Left lung (tissue), 10 donors: ENCODE results near the gene FBXW4. TPM values are rescaled to one million over a fixed set of nuclear protein-coding genes. Genes with fewer than 3 reads are reported as not detected.

Experiments
- ATAC-seq: fragments of 200-7000 bp; cut with Tn5 transposase; one replicate; pipeline ENCODE4 v1.9.1; 2020; ENCODE audit warnings: moderate library complexity
- DNase-seq, 4 donors: peaks; one replicate each; pipeline ENCODE4 v3.0.0-alpha.2; 2013 to 2020
- H3K27ac ChIP-seq, 2 donors: fragments of 200-600 bp; sonication (generic) in 1 of 2; one replicate each; pipeline versions ENCODE4 v1.5.0 to v1.8.0; 2020 to 2021
- H3K27me3 ChIP-seq, 2 donors: fragments of 200-600 bp; sonication (generic) in 1 of 2; one replicate each; pipeline versions ENCODE4 v1.5.0 to v1.8.0; 2020 to 2021
- H3K36me3 ChIP-seq, 2 donors: fragments of 200-600 bp; sonication (generic) in 1 of 2; one replicate each; pipeline versions ENCODE4 v1.5.0 to v1.8.0; 2020 to 2021
- H3K4me1 ChIP-seq, 2 donors: fragments of 200-600 bp; one replicate each; pipeline ENCODE4 v1.8.0; 2021
- H3K4me3 ChIP-seq, 2 donors: fragments of 200-600 bp; sonication (generic) in 1 of 2; one replicate each; pipeline versions ENCODE4 v1.5.0 to v1.8.0; 2020 to 2021; ENCODE audit warnings: mild to moderate bottlenecking in 1 of 2
- H3K9me3 ChIP-seq, 2 donors: fragments of 200-600 bp; sonication (generic) in 1 of 2; one replicate each; pipeline versions ENCODE4 v1.5.0 to v1.8.0; 2020 to 2021
- intact Hi-C, 2 donors: fragments of 100-400 bp; cut with DNase I; formaldehyde crosslinking; loops; one replicate each; pipeline versions ENCODE4 v1.11.2 to v1.14.2; 2022
- polyA plus RNA-seq, 6 donors: library from polyadenylated mRNA; unstranded; fragments of 120-200 nt; gene quantifications; one replicate each; pipeline ENCODE4 v1.2.1, GENCODE V29; 2013; ENCODE audit not compliant: insufficient read length in 6 of 6
- total RNA-seq, 2 donors: library from RNA; stranded (reverse); fragmentation: NEBNext Ultra II Directional; extraction: Animal tissue kit (Norgen Biotek cat#: 25700); gene quantifications; one replicate each; pipeline ENCODE4 v1.2.1, GENCODE V29; 2021
- TF ChIP-seq, protein P1 (sequence below), 2 donors: fragments of 200-600 bp; sonication (generic) in 1 of 2; IDR thresholded peaks; one replicate each; pipeline versions ENCODE4 v1.5.0 to v1.8.0; 2021; ENCODE audit warnings: antibody characterized with exemption in 2 of 2
- donor health status: DM: no; HTN: yes; CAD: no.
- donor health status: DM: no; HTN: no; CAD: no.

Gene FBXW4
- total and polyA plus RNA-seq, 8 donors: 40.0 to 57.0 (median 52.6) TPM

DNA sequence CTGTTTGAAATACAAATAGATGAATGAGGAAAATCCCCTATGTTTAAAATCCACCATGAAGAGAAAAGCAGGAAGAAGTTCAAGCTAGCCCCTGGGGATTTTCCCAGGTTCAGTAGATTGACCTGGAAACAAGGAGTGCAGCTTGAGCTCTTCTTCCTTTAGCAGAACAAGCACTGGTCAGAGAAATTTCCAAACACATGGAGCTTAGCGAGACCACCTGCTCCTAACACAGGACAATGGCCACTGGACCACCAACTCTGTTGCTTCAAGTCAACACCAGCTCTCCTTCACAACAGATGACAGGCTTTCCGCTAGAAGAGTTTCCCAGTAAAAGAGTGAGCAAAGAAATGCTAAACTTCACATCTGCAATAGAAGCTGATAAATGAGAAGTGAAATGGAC lies 9.4 kb upstream of the FBXW4 start:
- H3K27me3 ChIP-seq: peaks cover 11 to 35% of the 10 kb centered on the region in 2 donors
- no peak overlapping the region for H3K27ac ChIP-seq
- H3K9me3 ChIP-seq: no peaks in the 10 kb centered on the region
- H3K36me3 ChIP-seq: no peaks in the 10 kb centered on the region
- H3K4me3 ChIP-seq: no peak overlapping the region
- H3K4me1 ChIP-seq: no peaks in the 10 kb centered on the region
- intact Hi-C loops: no loop called here
- DNase-seq (no peak), ATAC-seq (no peak)
- TF ChIP-seq, protein P1, sequence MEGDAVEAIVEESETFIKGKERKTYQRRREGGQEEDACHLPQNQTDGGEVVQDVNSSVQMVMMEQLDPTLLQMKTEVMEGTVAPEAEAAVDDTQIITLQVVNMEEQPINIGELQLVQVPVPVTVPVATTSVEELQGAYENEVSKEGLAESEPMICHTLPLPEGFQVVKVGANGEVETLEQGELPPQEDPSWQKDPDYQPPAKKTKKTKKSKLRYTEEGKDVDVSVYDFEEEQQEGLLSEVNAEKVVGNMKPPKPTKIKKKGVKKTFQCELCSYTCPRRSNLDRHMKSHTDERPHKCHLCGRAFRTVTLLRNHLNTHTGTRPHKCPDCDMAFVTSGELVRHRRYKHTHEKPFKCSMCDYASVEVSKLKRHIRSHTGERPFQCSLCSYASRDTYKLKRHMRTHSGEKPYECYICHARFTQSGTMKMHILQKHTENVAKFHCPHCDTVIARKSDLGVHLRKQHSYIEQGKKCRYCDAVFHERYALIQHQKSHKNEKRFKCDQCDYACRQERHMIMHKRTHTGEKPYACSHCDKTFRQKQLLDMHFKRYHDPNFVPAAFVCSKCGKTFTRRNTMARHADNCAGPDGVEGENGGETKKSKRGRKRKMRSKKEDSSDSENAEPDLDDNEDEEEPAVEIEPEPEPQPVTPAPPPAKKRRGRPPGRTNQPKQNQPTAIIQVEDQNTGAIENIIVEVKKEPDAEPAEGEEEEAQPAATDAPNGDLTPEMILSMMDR (IDR thresholded peaks at IDR 0.05): no peak

DNA sequence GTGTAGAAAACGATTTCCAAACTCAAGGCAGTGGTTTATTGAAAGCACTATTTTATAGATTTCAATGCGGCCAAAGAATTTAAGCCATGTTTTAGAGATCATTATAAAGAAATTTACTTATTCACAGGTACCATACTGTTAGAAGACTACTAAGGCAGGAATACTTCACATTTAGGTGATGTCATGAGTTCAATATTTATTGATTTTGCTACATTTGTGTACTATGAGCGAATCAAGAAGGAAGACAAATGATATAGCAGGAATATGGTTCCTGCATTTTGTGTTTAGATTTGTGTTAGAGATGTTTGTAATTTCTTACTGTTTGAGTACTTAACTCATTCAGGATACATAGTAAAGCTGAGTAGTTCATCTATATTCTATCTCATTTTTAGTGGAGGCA lies 1.7 kb upstream of the FBXW4 start:
- Histone ChIP-seq H3K4me3 (no peak overlapping the region), H3K4me1 (peaks cover 14 to 30% of the 10 kb centered on the region in 2 donors), H3K36me3 (no peaks in the 10 kb centered on the region), H3K9me3 (no peaks in the 10 kb centered on the region), H3K27ac (no peak overlapping the region), H3K27me3 (no peaks in the 10 kb centered on the region)
- DNase-seq (no peak), ATAC-seq (no peak)
- intact Hi-C loops: no loop called here
- TF ChIP-seq, protein P1 (IDR thresholded peaks at IDR 0.05): no peak

DNA sequence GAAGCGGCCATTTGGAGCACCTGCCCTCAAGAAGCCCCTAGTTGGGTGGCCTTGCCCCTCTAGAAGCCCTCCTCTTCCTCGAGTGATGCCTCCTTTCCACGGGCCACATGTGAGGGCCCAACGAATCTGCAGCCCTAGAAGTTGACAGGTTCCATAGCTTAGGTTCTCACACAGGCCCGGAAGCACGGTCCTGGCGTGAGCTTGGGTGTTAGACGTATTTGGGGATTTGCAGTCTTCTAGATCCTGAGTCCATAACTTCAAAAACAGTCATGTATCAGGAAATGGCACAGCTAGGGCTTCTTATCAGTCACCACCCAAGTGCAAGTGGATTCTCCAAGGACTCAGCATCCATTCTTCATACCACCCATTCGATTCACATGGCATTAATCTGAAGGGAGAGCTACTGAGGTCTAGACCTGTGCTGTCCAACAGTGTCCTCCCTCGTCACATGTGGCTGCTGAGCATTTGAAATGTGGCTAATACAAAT lies 477 bp upstream of the FBXW4 start:
- Histone ChIP-seq H3K27ac (peak overlapping the region; percentile 95 to 96), H3K4me1 (peaks cover 23 to 42% of the 10 kb centered on the region in 2 donors), H3K9me3 (no peaks in the 10 kb centered on the region), H3K36me3 (no peaks in the 10 kb centered on the region), H3K27me3 (no peaks in the 10 kb centered on the region), H3K4me3 (peak overlapping the region; percentile 80 to 82)
- TF ChIP-seq, protein P1 (IDR thresholded peaks at IDR 0.05): no peak
- DNase-seq: no peak
- no peak for ATAC-seq
- intact Hi-C loops: no loop called here

DNA sequence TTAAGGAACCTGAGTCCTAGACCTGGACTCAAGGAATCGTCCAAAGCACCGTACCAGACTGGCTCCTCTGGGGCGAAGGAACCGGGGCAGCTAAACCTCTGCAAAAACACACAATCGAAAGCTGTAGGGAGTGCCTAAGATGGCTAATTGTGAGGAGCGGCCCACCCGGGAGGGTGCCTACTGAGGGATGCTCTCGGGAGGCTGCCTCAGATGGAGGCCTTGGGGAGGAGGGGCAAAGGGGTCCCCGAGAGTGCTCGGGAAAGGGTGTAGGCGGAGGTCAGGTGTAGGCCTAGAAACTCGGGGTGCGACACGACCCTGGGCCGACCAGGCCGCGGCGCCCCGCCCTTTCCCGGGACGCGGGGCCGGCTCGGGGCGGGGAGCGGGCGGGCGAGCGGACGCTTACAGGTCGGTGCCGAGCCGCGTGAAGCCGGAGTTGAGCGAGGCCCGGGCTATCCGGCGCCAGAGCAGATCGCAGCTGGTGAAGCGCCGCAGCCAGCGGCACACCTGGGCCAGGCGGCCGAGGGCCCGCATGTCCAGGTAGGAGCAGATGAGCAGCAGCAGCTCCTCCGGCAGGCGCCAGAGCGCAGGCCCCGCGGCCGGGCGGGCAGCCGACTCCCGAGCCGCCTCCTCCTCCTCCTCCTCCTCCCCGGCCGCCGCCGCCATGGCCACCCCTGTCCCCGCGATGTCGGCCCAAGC lies 844 bp downstream of the FBXW4 start:
- intact Hi-C loops: no loop called here
- peaks cover 23 to 55% of the 10 kb centered on the region in 2 donors for H3K4me1 ChIP-seq

DNA sequence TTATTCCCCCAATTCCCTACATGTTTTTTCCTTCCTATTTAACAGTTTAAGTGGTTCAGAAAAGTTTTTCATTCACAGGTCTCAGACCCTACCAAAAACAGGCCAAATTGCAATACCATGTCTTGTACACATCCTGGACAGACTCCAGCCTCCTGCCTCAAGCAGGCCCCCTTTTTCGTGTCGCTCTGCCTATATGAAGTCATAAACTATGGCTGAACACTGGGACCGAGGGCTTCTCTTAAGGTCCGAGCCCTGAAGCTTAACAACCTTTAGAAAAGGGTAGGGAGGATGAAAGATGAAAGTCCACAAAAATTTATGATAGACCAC lies 1.4 kb downstream of the FBXW4 start:
- intact Hi-C loops: no loop called here
- H3K9me3 ChIP-seq: no peaks in the 10 kb centered on the region
- peak; percentile 7 for ATAC-seq
- H3K27me3 ChIP-seq: no peaks in the 10 kb centered on the region
- peaks cover 23 to 57% of the 10 kb centered on the region in 2 donors for H3K4me1 ChIP-seq
- H3K4me3 ChIP-seq: peak overlapping the region; percentile 80 to 82
- H3K27ac ChIP-seq: peak overlapping the region; percentile 95 to 96
- peak in 1 of 4 donors; percentile 66 for DNase-seq
- no peaks in the 10 kb centered on the region for H3K36me3 ChIP-seq
- TF ChIP-seq, protein P1 (IDR thresholded peaks at IDR 0.05): no peak

More for the DNA sequence above, 844 bp downstream of the FBXW4 start:
- DNase-seq: peak; percentile 59 to 91 (median 67)
- peak overlapping the region; percentile 95 to 96 for H3K27ac ChIP-seq
- TF ChIP-seq, protein P1 (IDR thresholded peaks at IDR 0.05): no peak
- peak overlapping the region; percentile 80 to 82 for H3K4me3 ChIP-seq
- no peaks in the 10 kb centered on the region for H3K27me3 ChIP-seq
- peak; percentile 85 for ATAC-seq
- H3K9me3 ChIP-seq: no peaks in the 10 kb centered on the region
- H3K36me3 ChIP-seq: no peaks in the 10 kb centered on the region
